WTC11 (cell line): ENCODE results near the gene EIF2S1. TPM values are rescaled to one million over a fixed set of nuclear protein-coding genes. Genes with fewer than 3 reads are reported as not detected.

Source experiments
- ATAC-seq: fragments of 200-7000 bp; cut with Tn5 transposase; 2 replicates; pipeline ENCODE4 v1.10.0; 2021; ENCODE audit warnings: mild to moderate bottlenecking, moderate library complexity
- CTCF ChIA-PET: fragments of 300-600 bp; sonication (Branson Sonifier 250); formaldehyde crosslinking; loops from one replicate; lab custom pipeline; 2021; ENCODE audit warnings: antibody characterized with exemption; lab: Charles Lee
- POLR2A ChIA-PET: fragments of 350-600 bp; sonication (Branson Sonifier 250); formaldehyde crosslinking; loops from one replicate; lab custom pipeline; 2021; ENCODE audit warnings: antibody characterized with exemption; lab: Charles Lee
- DNase-seq: peaks from one replicate; pipeline ENCODE4 v3.0.0; 2021; ENCODE audit warnings: low spot score
- H3K27ac Mint-ChIP-seq: 2 replicates; pipeline ENCODE4 v1.8.0; 2021; ENCODE audit warnings: mixed read lengths
- H3K27me3 Mint-ChIP-seq: 2 replicates; pipeline ENCODE4 v1.8.0; 2021; ENCODE audit warnings: low read depth, mild to moderate bottlenecking, moderate library complexity, mixed read lengths
- H3K36me3 Mint-ChIP-seq: 2 replicates; pipeline ENCODE4 v1.8.0; 2021; ENCODE audit warnings: mixed read lengths
- H3K4me1 Mint-ChIP-seq: 2 replicates; pipeline ENCODE4 v1.8.0; 2022; ENCODE audit warnings: mixed read lengths
- H3K4me3 Mint-ChIP-seq: 2 replicates; pipeline ENCODE4 v1.8.0; 2021; ENCODE audit warnings: mild to moderate bottlenecking, moderate library complexity, mixed read lengths
- H3K9me3 Mint-ChIP-seq: 2 replicates; pipeline ENCODE4 v1.8.0; 2021; ENCODE audit warnings: mixed read lengths
- E2F5 ChIP-seq: sonication (generic); formaldehyde crosslinking; IDR thresholded peaks from 2 replicates; pipeline ENCODE4 v1.8.1; 2022; ENCODE audit warnings: mild to moderate bottlenecking, moderate library complexity, missing genetic modification reagents
- ELF4 ChIP-seq: sonication (generic); formaldehyde crosslinking; IDR thresholded peaks from 2 replicates; pipeline ENCODE4 v1.8.1; 2022; ENCODE audit warnings: low read depth, mild to moderate bottlenecking, moderate library complexity, missing genetic modification reagents
- HMGA2 ChIP-seq: fragments of 250-450 bp; sonication (Bioruptor Pico); IDR thresholded peaks from 2 replicates; pipeline ENCODE4 v1.4.0; 2021; ENCODE audit warnings: mild to moderate bottlenecking, moderate library complexity
- KAT7 ChIP-seq: sonication (generic); formaldehyde crosslinking; IDR thresholded peaks from 2 replicates; pipeline ENCODE4 v1.8.1; 2023; ENCODE audit warnings: missing genetic modification reagents, mild to moderate bottlenecking, borderline replicate concordance
- NFYB ChIP-seq: sonication (generic); formaldehyde crosslinking; conservative IDR thresholded peaks from 2 replicates; pipeline ENCODE4 v1.8.0; 2022; ENCODE audit warnings: low read depth, missing genetic modification reagents
- TEAD1 ChIP-seq: sonication (generic); formaldehyde crosslinking; IDR thresholded peaks from 2 replicates; pipeline ENCODE4 v1.8.0; 2022; ENCODE audit warnings: mild to moderate bottlenecking, missing genetic modification reagents
- total RNA-seq: library from RNA; stranded (reverse); gene quantifications from 3 replicates; pipeline ENCODE4 v1.2.3, GENCODE V29; 2021
- TF ChIP-seq, protein P1 (sequence below): sonication (generic); formaldehyde crosslinking; IDR thresholded peaks from 2 replicates; pipeline ENCODE4 v1.8.1; 2023; ENCODE audit warnings: mild to moderate bottlenecking, missing genetic modification reagents
- TF ChIP-seq, protein P2 (sequence below): sonication (generic); formaldehyde crosslinking; IDR thresholded peaks from 2 replicates; pipeline ENCODE4 v1.8.1; 2023; ENCODE audit warnings: mild to moderate bottlenecking, moderate library complexity, missing genetic modification reagents
- TF ChIP-seq, protein P3 (sequence below): sonication (generic); formaldehyde crosslinking; IDR thresholded peaks from 2 replicates; pipeline ENCODE4 v1.8.1; 2022; ENCODE audit warnings: mild to moderate bottlenecking, missing genetic modification reagents, moderate library complexity, borderline replicate concordance
- TF ChIP-seq, protein P4 (sequence below): sonication (generic); formaldehyde crosslinking; IDR thresholded peaks from 2 replicates; pipeline ENCODE4 v1.8.0; 2023; ENCODE audit warnings: mild to moderate bottlenecking, missing genetic modification reagents

Gene EIF2S1
- total RNA-seq, 1 experiment from 2014 or later = 137 TPM

DNA sequence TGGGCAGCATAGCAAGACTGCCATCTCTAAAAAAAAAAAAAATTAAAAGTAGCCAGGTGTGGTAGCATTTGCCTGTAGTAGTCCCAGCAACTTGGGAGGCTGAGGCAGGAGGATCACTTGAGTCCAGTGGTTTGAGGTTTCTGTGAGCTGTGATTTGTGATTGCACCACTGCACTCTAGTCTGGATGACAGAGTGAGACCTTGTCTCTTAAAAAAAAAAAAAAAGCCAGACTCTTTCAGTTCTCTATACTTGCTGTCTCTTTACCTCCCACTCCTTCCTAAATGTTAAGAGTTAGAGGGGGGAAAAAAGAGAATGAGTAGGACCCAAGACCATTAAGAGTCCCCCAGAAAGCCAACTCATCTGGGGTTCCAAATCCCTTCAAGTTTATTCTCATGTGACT, 17.8 kb downstream of the EIF2S1 start (continued):
- TF ChIP-seq, protein P1, sequence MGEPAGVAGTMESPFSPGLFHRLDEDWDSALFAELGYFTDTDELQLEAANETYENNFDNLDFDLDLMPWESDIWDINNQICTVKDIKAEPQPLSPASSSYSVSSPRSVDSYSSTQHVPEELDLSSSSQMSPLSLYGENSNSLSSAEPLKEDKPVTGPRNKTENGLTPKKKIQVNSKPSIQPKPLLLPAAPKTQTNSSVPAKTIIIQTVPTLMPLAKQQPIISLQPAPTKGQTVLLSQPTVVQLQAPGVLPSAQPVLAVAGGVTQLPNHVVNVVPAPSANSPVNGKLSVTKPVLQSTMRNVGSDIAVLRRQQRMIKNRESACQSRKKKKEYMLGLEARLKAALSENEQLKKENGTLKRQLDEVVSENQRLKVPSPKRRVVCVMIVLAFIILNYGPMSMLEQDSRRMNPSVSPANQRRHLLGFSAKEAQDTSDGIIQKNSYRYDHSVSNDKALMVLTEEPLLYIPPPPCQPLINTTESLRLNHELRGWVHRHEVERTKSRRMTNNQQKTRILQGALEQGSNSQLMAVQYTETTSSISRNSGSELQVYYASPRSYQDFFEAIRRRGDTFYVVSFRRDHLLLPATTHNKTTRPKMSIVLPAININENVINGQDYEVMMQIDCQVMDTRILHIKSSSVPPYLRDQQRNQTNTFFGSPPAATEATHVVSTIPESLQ (CRISPR knock-in tag) = no peak
- TF ChIP-seq NFYB (CRISPR knock-in tag) (no peak), HMGA2 (no peak), TEAD1 (CRISPR knock-in tag) (no peak)
- TF ChIP-seq, protein P2, sequence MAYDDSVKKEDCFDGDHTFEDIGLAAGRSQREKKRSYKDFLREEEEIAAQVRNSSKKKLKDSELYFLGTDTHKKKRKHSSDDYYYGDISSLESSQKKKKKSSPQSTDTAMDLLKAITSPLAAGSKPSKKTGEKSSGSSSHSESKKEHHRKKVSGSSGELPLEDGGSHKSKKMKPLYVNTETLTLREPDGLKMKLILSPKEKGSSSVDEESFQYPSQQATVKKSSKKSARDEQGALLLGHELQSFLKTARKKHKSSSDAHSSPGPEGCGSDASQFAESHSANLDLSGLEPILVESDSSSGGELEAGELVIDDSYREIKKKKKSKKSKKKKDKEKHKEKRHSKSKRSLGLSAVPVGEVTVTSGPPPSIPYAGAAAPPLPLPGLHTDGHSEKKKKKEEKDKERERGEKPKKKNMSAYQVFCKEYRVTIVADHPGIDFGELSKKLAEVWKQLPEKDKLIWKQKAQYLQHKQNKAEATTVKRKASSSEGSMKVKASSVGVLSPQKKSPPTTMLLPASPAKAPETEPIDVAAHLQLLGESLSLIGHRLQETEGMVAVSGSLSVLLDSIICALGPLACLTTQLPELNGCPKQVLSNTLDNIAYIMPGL = no peak

GRCh38 chr14:67385120-67385519, 25.0 kb downstream of the EIF2S1 start:
- no peaks in the 10 kb centered on the region for H3K4me1 Mint-ChIP-seq
- POLR2A ChIA-PET = no interaction called here
- H3K9me3 Mint-ChIP-seq = no peaks in the 10 kb centered on the region
- H3K36me3 Mint-ChIP-seq = peaks cover 43% of the 10 kb centered on the region
- ATAC-seq (no peak), DNase-seq (no peak)
- no peaks in the 10 kb centered on the region for H3K27me3 Mint-ChIP-seq
- CTCF ChIA-PET = interaction anchor here (3.0 kb wide), 1 partner anchor 26 kb away, joined by 15 read pairs; the partner anchor contains the start of gene ATP6V1D
- H3K27ac Mint-ChIP-seq = no peak overlapping the region
- no peak for TF ChIP-seq HMGA2
- no peak overlapping the region for H3K4me3 Mint-ChIP-seq

DNA sequence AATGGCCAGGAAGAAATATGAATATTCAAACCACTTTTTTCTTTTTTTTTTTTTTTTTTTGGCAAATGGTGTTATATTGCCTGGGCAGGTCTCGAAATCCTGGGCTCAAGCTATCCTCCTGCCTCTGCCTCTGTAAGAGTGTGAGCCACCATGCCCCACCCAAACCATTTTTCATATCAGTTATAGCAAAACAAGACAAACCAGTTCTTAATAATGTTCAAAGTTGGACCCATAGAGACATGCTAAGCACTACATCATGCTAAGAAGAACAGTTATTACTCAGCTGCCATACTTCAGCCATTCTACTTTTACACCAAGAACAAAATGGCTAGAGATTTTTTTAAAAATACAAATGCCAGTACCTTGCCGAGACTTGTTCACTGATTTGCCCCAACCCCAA, 25.5 kb downstream of the EIF2S1 start:
- TF ChIP-seq, protein P1 (CRISPR knock-in tag) = no peak
- TF ChIP-seq ELF4 (CRISPR knock-in tag) (no peak), E2F5 (CRISPR knock-in tag) (no peak), KAT7 (CRISPR knock-in tag) (no peak)
- TF ChIP-seq, protein P3, sequence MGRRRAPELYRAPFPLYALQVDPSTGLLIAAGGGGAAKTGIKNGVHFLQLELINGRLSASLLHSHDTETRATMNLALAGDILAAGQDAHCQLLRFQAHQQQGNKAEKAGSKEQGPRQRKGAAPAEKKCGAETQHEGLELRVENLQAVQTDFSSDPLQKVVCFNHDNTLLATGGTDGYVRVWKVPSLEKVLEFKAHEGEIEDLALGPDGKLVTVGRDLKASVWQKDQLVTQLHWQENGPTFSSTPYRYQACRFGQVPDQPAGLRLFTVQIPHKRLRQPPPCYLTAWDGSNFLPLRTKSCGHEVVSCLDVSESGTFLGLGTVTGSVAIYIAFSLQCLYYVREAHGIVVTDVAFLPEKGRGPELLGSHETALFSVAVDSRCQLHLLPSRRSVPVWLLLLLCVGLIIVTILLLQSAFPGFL (CRISPR knock-in tag) = no peak
- TF ChIP-seq, protein P4, sequence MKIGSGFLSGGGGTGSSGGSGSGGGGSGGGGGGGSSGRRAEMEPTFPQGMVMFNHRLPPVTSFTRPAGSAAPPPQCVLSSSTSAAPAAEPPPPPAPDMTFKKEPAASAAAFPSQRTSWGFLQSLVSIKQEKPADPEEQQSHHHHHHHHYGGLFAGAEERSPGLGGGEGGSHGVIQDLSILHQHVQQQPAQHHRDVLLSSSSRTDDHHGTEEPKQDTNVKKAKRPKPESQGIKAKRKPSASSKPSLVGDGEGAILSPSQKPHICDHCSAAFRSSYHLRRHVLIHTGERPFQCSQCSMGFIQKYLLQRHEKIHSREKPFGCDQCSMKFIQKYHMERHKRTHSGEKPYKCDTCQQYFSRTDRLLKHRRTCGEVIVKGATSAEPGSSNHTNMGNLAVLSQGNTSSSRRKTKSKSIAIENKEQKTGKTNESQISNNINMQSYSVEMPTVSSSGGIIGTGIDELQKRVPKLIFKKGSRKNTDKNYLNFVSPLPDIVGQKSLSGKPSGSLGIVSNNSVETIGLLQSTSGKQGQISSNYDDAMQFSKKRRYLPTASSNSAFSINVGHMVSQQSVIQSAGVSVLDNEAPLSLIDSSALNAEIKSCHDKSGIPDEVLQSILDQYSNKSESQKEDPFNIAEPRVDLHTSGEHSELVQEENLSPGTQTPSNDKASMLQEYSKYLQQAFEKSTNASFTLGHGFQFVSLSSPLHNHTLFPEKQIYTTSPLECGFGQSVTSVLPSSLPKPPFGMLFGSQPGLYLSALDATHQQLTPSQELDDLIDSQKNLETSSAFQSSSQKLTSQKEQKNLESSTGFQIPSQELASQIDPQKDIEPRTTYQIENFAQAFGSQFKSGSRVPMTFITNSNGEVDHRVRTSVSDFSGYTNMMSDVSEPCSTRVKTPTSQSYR (CRISPR knock-in tag) = no peak
- DNase-seq (no peak), ATAC-seq (no peak)
- H3K9me3 Mint-ChIP-seq = no peaks in the 10 kb centered on the region
- peaks cover 39% of the 10 kb centered on the region for H3K36me3 Mint-ChIP-seq
- H3K4me3 Mint-ChIP-seq = no peak overlapping the region
- ChIA-PET POLR2A (no interaction called here), CTCF (interaction anchor here (1.0 to 3.0 kb wide), 2 partner anchors 26 to 319 kb away, joined by 3 to 15 read pairs; partner anchors contain the start of gene ATP6V1D)
- H3K4me1 Mint-ChIP-seq = no peaks in the 10 kb centered on the region
- no peaks in the 10 kb centered on the region for H3K27me3 Mint-ChIP-seq
- H3K27ac Mint-ChIP-seq = no peak overlapping the region
